HL-60 (cell line): Measurements from ENCODE around the gene TMEM225B.

ENCODE experiments used
- DNase-seq, 2 experiments: peaks; one replicate each; pipeline ENCODE4 v3.0.0-alpha.2; 2010 to 2020; ENCODE audit warnings: low read depth in 1 of 2, low spot score in 1 of 2
- H3K27ac ChIP-seq: fragments of 250-450 bp; sonication (Bioruptor Pico); replicated peaks from 2 replicates; pipeline ENCODE4 v1.5.1; 2020; ENCODE audit warnings: mild to moderate bottlenecking, moderate library complexity
- H3K27me3 ChIP-seq: fragments of 250-450 bp; sonication (Bioruptor Pico); 2 replicates; pipeline ENCODE4 v1.5.1; 2021; ENCODE audit warnings: mild to moderate bottlenecking, moderate library complexity; ENCODE audit not compliant: insufficient read depth, poor library complexity, severe bottlenecking
- H3K4me3 ChIP-seq: replicated peaks from 2 replicates; pipeline ENCODE4 v1.5.1; 2011; ENCODE audit warnings: mild to moderate bottlenecking, control low read depth, low read length; ENCODE audit not compliant: insufficient read depth
- CTCF ChIP-seq: IDR thresholded peaks from one replicate; pipeline ENCODE4 v1.5.1; 2011; ENCODE audit warnings: low read length, control low read depth, inconsistent platforms; ENCODE audit not compliant: insufficient read depth
- GABPA ChIP-seq: IDR thresholded peaks from 2 replicates; pipeline ENCODE4 v1.6.1; 2012; ENCODE audit warnings: low read depth
- POLR2AphosphoS5 ChIP-seq: IDR thresholded peaks from 2 replicates; pipeline ENCODE4 v1.6.1; 2012; ENCODE audit warnings: low read depth
- REST ChIP-seq: IDR thresholded peaks from 2 replicates; pipeline ENCODE4 v1.6.1; 2012; ENCODE audit warnings: low read depth; ENCODE audit not compliant: insufficient replicate concordance
- SPI1 ChIP-seq: IDR thresholded peaks from 2 replicates; pipeline ENCODE4 v1.6.1; 2012; ENCODE audit warnings: low read depth, mild to moderate bottlenecking, borderline replicate concordance

Gene TMEM225B

GRCh38 chr7:99560834-99561736 lies 37.0 kb upstream of the TMEM225B start:
- Histone ChIP-seq H3K27ac (no peak overlapping the region), H3K4me3 (no peak overlapping the region), H3K27me3 (no peaks in the 10 kb centered on the region)
- TF ChIP-seq REST (no peak), SPI1 (peak; percentile 37), POLR2AphosphoS5 (no peak)
- DNase-seq, result no peak

DNA sequence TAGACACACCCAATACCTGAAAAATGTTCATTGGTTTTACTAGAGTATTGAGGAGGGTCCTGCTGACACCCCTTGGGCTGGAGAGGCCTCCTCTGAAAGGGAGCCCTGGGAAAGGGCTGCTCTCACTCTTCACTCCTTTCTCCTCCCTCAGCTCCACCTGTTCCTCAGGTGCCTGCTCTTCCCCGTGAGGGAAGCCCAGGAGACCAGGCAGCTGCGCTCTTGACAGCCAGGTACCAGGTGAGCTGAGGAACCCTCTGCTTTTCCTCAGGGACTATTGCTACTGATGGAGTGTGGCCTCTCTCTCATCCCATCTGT lies 36.4 kb upstream of the TMEM225B start:
- no peak for DNase-seq
- Histone ChIP-seq H3K27ac (no peak overlapping the region), H3K27me3 (no peaks in the 10 kb centered on the region), H3K4me3 (no peak overlapping the region)
- TF ChIP-seq SPI1, result no peak

DNA sequence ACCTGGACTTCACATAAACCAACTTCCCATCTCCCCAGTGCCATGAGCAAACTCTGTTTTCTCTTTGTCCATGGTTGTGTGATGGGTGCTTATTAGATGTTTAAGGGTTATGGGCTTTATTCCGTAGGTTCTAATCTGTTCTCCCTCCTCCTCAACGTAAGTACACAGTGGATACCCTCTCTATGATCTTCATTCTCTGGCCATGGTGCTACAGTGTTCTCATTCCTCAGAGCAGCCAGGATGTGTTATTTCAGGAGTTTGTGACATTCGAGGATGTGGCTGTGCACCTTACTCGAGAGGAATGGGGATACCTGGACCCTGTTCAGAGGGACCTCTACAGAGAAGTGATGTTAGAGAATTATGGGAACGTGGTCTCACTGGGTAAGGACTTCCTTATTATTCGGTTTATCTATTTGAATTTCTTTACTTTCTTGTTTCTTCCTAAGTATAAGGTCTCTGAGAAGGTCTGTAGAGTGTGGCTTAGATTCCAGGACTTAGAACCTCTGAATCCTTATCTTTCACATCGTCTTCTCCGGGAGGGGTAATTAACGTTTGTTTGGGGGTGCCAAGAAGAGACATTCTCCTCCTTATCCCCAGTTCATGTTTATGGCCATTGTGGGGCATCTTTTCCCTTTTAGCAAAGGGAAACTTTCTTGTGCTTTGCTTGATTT lies 35.8 kb upstream of the TMEM225B start:
- H3K27ac ChIP-seq, result no peak overlapping the region
- H3K4me3 ChIP-seq, result no peak overlapping the region
- TF ChIP-seq REST (no peak), SPI1 (no peak), GABPA (no peak), POLR2AphosphoS5 (no peak), CTCF (no peak)
- H3K27me3 ChIP-seq, result no peaks in the 10 kb centered on the region
- DNase-seq, result no peak

- DNase-seq, result no peak
- no peak overlapping the region for H3K4me3 ChIP-seq
- TF ChIP-seq GABPA (no peak), POLR2AphosphoS5 (no peak), SPI1 (no peak), CTCF (no peak), REST (no peak)
- no peak overlapping the region for H3K27ac ChIP-seq
- no peaks in the 10 kb centered on the region for H3K27me3 ChIP-seq
These were observed 35.2 kb upstream of the TMEM225B start for GRCh38 chr7:99562832-99563231.
